Transverse colon (tissue), 3 donors: Measurements from ENCODE around the gene WFIKKN2.

Experiments used
- POLR2A ChIP-seq: fragments of 450-650 bp; IDR thresholded peaks from one replicate; pipeline ENCODE4 v1.6.1; 2016; ENCODE audit warnings: antibody characterized with exemption, mild to moderate bottlenecking, moderate library complexity
- TF ChIP-seq, protein P1 (sequence below), 5 experiments: fragments of 200-600 bp in 3 of 5; fragments of 450-650 bp in 2 of 5; sonication (generic) in 3 of 5; IDR thresholded peaks; 1 replicate in 2 of 5; 2 replicates in 3 of 5; pipeline ENCODE4 v1.5.1; 2016 to 2017; ENCODE audit warnings: antibody characterized with exemption in 5 of 5, inconsistent platforms in 3 of 5, mild to moderate bottlenecking in 2 of 5, moderate library complexity in 1 of 5

DNA sequence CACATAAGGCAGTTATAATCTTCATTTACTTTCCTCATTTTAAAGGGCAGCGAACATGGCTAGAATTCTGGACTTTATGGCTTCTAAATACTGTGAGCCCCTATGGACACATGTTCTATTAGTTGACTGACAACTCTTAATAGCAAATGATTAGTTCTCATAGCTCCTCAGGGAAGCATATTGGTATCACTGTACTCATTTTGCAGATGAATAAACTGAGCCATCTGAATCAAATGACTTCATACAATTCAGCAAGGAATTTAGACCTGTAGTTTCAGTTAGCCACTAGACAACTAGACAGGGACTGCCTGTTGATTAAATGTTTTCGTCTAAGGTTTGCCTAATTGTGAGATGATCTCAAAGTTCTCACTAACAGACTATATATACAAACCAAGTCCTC is 21.0 kb downstream of the WFIKKN2 start:
- TF ChIP-seq, protein P1, sequence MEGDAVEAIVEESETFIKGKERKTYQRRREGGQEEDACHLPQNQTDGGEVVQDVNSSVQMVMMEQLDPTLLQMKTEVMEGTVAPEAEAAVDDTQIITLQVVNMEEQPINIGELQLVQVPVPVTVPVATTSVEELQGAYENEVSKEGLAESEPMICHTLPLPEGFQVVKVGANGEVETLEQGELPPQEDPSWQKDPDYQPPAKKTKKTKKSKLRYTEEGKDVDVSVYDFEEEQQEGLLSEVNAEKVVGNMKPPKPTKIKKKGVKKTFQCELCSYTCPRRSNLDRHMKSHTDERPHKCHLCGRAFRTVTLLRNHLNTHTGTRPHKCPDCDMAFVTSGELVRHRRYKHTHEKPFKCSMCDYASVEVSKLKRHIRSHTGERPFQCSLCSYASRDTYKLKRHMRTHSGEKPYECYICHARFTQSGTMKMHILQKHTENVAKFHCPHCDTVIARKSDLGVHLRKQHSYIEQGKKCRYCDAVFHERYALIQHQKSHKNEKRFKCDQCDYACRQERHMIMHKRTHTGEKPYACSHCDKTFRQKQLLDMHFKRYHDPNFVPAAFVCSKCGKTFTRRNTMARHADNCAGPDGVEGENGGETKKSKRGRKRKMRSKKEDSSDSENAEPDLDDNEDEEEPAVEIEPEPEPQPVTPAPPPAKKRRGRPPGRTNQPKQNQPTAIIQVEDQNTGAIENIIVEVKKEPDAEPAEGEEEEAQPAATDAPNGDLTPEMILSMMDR (IDR thresholded peaks at IDR 0.05), result no peak
- no peak for TF ChIP-seq POLR2A
